Activated CD4-positive, alpha-beta T cell treated with anti-CD3 and anti-CD28 coated beads for 36 hours (primary cell): ENCODE measurements around the gene KLHL26. TPM values are rescaled to one million over a fixed set of nuclear protein-coding genes. Genes with fewer than 3 reads are reported as not detected.

ENCODE experiments used
- ATAC-seq: fragments of 200-7000 bp; cut with Tn5 transposase; one replicate; pipeline ENCODE4 v1.10.0; 2021; ENCODE audit warnings: mild to moderate bottlenecking, moderate library complexity
- CTCF ChIA-PET: fragments of 350-600 bp; sonication (Branson Sonifier 250); formaldehyde crosslinking; loops from one replicate; lab custom pipeline; 2021; ENCODE audit warnings: antibody characterized with exemption; lab: Charles Lee
- POLR2A ChIA-PET: fragments of 350-600 bp; sonication (Branson Sonifier 250); formaldehyde crosslinking; loops from one replicate; lab custom pipeline; 2021; ENCODE audit warnings: antibody characterized with exemption, inconsistent platforms; lab: Charles Lee
- DNase-seq: peaks from one replicate; pipeline ENCODE4 v3.0.0-alpha.2; 2020
- H3K27ac Mint-ChIP-seq: one replicate; pipeline ENCODE4 v1.8.0; 2021; ENCODE audit warnings: mixed read lengths
- H3K27me3 Mint-ChIP-seq: one replicate; pipeline ENCODE4 v1.8.0; 2021; ENCODE audit warnings: mixed read lengths
- H3K36me3 Mint-ChIP-seq: one replicate; pipeline ENCODE4 v1.8.0; 2021; ENCODE audit warnings: low read depth, mixed read lengths
- H3K4me1 Mint-ChIP-seq: one replicate; pipeline ENCODE4 v1.8.0; 2021; ENCODE audit warnings: mixed read lengths
- H3K4me3 Mint-ChIP-seq: one replicate; pipeline ENCODE4 v1.8.0; 2021; ENCODE audit warnings: mild to moderate bottlenecking, moderate library complexity, mixed read lengths
- H3K9me3 Mint-ChIP-seq: one replicate; pipeline ENCODE4 v1.8.0; 2021; ENCODE audit warnings: low read depth, mixed read lengths
- intact Hi-C, 2 experiments: fragments of 100-400 bp; cut with DNase I in 1 of 2; cut with micrococcal nuclease in 1 of 2; formaldehyde crosslinking; loops; one replicate each; pipeline versions ENCODE4 v1.14.2 to v1.15.1; 2022 to 2024; cut with DNase I, micrococcal nuclease
- total RNA-seq, 2 experiments: library from RNA; stranded (reverse); gene quantifications; one replicate each; pipeline ENCODE4 v1.2.3, GENCODE V29; 2021

The KLHL26 gene
- total RNA-seq, 2 experiments from 2014 or later = 9.9 to 11.9 TPM

DNA sequence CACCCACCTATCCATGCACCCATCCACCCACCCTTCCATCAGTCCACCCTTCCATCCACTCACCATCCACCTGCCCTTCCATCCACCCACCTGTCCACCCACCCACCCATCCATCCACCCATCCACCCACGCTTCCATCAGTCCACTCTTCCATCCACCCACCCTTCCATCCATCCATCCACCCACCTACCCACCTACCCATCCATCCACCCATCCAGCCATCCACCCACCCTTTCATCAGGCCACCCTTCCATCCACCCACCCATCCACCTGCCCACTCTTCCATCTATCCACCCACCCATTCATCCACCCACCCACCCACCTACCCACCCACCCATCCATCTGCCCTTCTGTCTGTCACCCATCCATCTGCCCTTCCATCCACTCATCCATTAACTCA lies 17.0 kb downstream of the KLHL26 start:
- no peak for ATAC-seq
- H3K27me3 Mint-ChIP-seq = no peaks in the 10 kb centered on the region
- peaks cover 12% of the 10 kb centered on the region for H3K4me1 Mint-ChIP-seq
- ChIA-PET POLR2A (no interaction called here), CTCF (no interaction called here)
- intact Hi-C loops = no loop called here
- H3K27ac Mint-ChIP-seq = no peak overlapping the region
- peaks cover 1% of the 10 kb centered on the region for H3K36me3 Mint-ChIP-seq
- no peaks in the 10 kb centered on the region for H3K9me3 Mint-ChIP-seq
- H3K4me3 Mint-ChIP-seq = no peak overlapping the region
- DNase-seq = no peak

DNA sequence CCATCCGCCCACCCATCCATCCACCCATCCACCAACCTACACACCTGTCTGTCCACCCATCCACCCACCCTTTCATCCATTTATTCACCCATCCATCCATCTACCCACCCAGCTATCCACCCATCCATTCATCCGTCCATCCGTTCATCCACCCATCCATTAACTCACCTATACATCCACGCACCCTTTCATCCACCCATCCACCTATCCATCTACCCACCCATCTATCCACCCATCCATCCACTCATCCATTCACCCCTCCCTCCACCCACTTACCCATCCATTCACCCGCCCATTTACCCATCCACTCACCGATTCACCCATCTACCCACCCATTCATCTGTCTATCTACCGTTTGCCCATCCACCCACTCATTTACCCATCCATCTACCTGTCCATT lies 17.6 kb downstream of the KLHL26 start:
- H3K4me1 Mint-ChIP-seq = peaks cover 7% of the 10 kb centered on the region
- ATAC-seq = no peak
- no peaks in the 10 kb centered on the region for H3K27me3 Mint-ChIP-seq
- intact Hi-C loops = no loop called here
- no peaks in the 10 kb centered on the region for H3K36me3 Mint-ChIP-seq
- no peak overlapping the region for H3K27ac Mint-ChIP-seq
- CTCF ChIA-PET = no interaction called here
- POLR2A ChIA-PET = no interaction called here
- no peak overlapping the region for H3K4me3 Mint-ChIP-seq
- H3K9me3 Mint-ChIP-seq = no peaks in the 10 kb centered on the region
- no peak for DNase-seq

DNA sequence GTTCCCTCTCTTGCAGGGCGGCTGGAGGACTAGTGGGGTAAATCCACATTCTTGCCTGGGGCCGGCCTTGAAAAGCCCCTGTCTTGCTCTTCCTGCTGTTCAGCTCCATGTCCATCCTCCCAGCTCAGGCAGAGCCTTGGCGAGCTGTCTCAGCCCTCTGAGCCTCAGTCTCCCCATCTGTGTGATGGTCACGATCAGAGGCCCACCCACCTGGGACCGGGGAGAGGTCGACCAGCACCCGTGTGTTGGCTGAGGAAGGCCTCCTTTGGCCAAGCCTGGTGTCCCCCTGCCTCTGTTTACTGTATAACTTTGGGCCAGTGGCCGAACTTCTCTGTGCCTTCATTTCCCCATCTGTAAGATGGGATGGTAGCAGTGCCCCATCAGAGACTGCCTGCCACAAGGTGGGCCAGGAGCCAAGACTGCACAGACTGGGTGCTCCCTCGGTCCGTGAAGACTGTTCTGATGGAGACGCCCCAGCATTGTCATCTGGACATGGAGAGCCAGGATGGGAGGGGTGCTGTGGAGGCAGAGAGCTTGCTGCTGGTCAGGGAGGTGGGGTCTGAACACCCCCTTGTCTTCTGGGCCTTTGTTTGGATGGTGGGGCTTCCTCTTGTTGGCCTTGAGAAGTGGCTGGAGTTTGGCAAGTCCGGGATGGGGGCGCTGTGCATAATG lies 18.5 kb downstream of the KLHL26 start:
- Mint-ChIP-seq H3K4me1 (peaks cover 5% of the 10 kb centered on the region), H3K4me3 (no peak overlapping the region), H3K27ac (no peak overlapping the region), H3K27me3 (no peaks in the 10 kb centered on the region), H3K36me3 (no peaks in the 10 kb centered on the region), H3K9me3 (no peaks in the 10 kb centered on the region)
- ChIA-PET POLR2A (interaction anchor here (0.6 kb wide), 1 partner anchor 919 kb away, joined by 3 read pairs; no protein-coding TSS in a partner anchor), CTCF (no interaction called here)
- ATAC-seq = no peak
- no peak for DNase-seq
- intact Hi-C loops = no loop called here

DNA sequence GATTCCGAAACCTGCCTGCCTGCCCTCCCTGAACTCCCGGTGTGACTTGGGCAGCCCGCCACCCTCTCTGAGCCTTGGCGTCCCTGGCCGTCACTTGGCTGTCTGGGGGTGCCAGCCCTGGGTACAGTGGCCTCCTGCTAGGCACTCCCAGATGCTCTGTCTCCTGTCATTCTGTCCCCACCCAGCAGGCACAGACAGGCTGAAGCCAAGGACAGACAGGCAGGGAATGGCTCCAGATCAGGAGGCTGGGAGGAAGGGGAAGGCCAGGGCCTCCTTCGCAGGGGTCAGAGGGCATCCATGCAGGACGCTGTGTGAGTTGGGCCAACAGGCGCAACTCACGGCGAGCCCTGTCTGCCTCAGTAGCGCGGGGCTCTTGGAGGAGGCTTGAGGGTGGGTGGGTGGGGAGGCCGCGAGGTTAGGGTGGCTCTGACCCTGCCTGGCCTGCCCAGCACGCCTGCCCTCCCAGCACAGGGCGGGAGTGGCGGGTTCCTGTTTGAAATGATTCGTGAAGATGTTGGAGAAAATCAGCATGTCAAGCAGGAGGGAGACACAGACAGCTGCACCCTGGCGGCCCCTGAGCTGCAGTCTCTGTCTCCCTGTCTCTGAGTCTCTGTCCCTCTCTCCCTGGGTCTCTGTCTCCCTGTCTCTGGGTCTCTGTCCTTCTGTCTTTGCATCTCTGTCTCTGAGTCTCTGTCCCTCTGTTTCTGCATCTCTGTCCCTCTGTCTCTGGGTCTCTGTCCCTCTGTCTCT lies 19.7 kb downstream of the KLHL26 start:
- H3K27me3 Mint-ChIP-seq = no peaks in the 10 kb centered on the region
- no peaks in the 10 kb centered on the region for H3K9me3 Mint-ChIP-seq
- ChIA-PET CTCF (no interaction called here), POLR2A (no interaction called here)
- ATAC-seq (no peak), DNase-seq (no peak)
- no peaks in the 10 kb centered on the region for H3K36me3 Mint-ChIP-seq
- intact Hi-C loops = no loop called here
- no peak overlapping the region for H3K4me3 Mint-ChIP-seq
- peaks cover 5% of the 10 kb centered on the region for H3K4me1 Mint-ChIP-seq
- no peak overlapping the region for H3K27ac Mint-ChIP-seq

DNA sequence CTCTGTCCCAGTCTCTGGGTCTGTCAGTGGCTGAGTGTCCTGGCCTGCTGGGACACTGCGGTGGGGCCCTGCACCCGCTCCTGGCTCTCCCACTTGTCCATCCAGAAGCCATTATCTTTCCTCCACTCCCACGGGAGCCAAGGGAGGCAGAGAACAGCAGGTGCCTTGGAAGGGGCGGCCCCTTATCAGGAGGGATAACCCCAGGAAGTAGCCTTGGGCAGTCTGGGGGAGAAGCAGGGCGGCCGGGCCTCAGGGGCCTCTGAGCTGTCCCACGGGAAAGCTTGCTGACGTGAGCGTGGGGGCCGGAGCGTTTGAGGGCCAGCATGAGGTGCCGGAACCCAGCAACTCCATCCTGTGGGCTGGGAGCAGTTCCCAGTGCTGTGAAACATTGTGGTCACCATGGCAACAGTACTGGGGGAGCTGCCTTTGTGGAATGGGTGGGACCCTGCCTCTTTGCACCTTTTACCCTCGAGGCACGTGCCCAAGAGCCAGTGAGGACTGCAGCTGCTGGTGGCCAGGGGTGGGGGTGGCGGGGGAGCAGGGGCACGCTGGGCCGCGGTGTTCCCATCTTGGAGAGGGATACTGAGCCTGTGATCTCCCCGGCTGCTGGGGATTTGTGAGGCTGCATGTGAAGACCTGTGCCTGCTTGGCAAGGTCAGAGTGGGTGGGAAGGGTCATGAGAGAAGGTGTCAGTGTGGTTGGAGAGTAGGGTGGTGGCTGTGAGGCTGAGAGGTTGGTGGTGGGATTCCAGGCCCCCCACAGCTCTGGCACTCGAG lies 20.9 kb downstream of the KLHL26 start:
- Mint-ChIP-seq H3K27ac (no peak overlapping the region), H3K4me3 (no peak overlapping the region), H3K4me1 (peaks cover 7% of the 10 kb centered on the region), H3K36me3 (no peaks in the 10 kb centered on the region), H3K27me3 (no peaks in the 10 kb centered on the region), H3K9me3 (no peaks in the 10 kb centered on the region)
- intact Hi-C loops = no loop called here
- ATAC-seq (no peak), DNase-seq (no peak)
- ChIA-PET POLR2A (no interaction called here), CTCF (interaction anchor here (0.8 kb wide), 1 partner anchor 9 kb away, joined by 3 read pairs; no protein-coding TSS in a partner anchor)

DNA sequence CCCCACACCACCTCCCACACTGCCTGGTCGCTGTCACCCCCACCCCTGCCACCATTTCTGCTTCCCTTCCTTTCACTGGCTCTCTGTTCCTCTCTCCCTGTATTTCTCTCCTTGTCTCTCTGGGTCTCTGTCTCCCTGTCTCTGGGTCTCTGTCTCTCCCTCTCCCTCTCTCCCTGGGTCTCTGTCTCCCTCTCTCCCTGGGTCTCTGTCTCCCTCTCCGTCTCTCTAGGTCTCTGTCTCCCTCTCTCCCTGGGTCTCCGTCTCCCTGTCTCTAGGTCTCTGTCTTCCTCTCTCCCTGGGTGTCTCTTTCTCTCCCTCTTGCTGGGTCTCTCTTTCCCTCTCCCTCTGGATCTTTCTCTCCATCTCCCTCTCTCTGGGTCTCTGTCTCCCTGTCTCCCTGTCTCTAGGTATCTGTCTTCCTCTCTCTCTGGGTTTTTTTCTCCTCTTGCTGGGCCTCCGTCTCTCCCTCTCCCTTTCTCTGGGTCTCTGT lies 21.6 kb downstream of the KLHL26 start:
- POLR2A ChIA-PET = no interaction called here
- intact Hi-C loops = no loop called here
- ATAC-seq (no peak), DNase-seq (no peak)
- H3K36me3 Mint-ChIP-seq = no peaks in the 10 kb centered on the region
- H3K27ac Mint-ChIP-seq = no peak overlapping the region
- H3K4me1 Mint-ChIP-seq = peaks cover 9% of the 10 kb centered on the region
- H3K4me3 Mint-ChIP-seq = no peak overlapping the region
- CTCF ChIA-PET = no interaction called here
- H3K27me3 Mint-ChIP-seq = no peaks in the 10 kb centered on the region
- no peaks in the 10 kb centered on the region for H3K9me3 Mint-ChIP-seq

DNA sequence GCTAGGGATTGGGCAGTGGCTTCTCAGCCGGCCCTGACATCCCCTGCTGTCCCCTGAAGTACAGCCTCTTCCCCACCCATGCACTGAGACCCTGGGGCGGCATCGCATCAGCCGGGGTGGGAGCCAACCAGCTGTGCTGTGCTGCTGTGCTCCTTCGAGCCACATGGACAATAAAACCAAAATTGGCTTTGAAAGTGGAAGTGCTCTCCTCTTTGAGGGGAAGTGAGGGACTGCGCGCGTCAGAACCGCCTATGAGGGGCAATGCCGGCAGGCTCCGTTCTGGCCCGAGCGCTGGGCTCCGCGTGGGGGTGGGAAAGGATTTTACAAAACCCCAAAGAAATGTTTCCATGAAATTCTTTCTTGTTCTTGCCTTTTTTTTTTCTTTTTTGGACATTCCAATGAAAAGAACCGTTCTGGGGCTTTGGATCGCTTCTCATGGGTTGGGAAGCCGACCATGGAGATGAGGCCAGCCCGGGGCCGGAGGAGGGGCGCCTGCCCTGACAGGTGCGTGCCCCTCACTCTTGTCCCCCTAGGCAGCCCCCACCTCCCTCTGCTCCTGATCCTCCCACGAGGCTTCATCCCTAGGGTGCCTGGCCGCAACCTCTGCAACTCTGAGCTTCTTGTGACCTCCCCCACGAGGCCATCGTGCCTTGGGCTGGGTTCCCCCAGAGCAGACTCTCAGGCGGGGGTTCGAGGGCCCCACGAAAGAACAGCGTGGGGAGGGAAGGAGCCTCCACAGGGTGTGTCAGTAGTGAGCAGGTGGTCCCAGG lies 22.6 kb downstream of the KLHL26 start:
- ATAC-seq (no peak), DNase-seq (no peak)
- no peak overlapping the region for H3K27ac Mint-ChIP-seq
- H3K27me3 Mint-ChIP-seq = no peaks in the 10 kb centered on the region
- peaks cover 18% of the 10 kb centered on the region for H3K4me1 Mint-ChIP-seq
- no peaks in the 10 kb centered on the region for H3K9me3 Mint-ChIP-seq
- no peak overlapping the region for H3K4me3 Mint-ChIP-seq
- ChIA-PET POLR2A (no interaction called here), CTCF (no interaction called here)
- intact Hi-C loops = no loop called here
- H3K36me3 Mint-ChIP-seq = no peaks in the 10 kb centered on the region

DNA sequence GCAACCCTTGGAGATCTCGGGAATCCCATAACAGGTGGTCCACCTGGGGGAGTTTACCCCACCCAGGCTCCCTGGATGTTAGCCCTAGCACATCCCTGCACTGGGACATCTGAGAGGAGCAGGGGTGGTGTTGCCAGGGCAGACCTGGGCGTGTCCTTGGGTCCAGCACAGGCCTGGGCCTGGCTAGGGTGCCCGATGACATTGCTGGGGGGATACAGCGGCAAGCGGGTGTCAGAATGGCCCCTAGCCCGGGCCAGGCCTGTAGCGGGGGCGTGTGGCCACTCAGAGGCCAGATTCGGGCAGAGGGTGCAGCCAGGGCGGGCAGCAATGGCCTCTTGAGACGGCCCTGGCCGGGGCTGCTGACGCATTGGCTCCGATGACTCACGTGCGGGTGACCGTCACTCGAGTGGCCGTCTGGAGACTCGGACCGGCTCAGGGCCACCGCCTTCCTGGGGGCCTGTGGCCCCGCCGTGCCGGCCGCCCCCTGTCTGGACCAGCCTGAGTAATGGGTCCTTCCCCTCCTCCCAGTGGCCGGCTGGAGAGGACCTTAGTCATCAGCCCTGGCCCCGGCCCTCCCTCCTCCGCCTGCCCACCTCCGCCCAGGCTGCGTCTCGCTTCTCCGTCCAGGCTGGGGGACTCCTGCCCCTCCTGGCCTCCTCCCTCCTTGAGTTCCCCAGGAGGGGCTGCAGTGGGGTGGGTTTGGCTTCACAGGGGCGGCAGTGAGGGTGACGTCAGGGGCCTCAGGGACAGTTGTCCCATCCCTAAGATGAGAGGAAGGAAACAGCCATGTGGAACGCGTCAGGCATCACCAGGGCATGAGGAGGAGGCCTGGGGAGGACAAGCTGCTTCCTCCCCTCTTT lies 23.5 kb downstream of the KLHL26 start:
- ATAC-seq (no peak), DNase-seq (no peak)
- ChIA-PET CTCF (no interaction called here), POLR2A (no interaction called here)
- H3K27me3 Mint-ChIP-seq = no peaks in the 10 kb centered on the region
- no peak overlapping the region for H3K4me3 Mint-ChIP-seq
- intact Hi-C loops = no loop called here
- no peaks in the 10 kb centered on the region for H3K36me3 Mint-ChIP-seq
- no peak overlapping the region for H3K27ac Mint-ChIP-seq
- H3K9me3 Mint-ChIP-seq = no peaks in the 10 kb centered on the region
- H3K4me1 Mint-ChIP-seq = peaks cover 18% of the 10 kb centered on the region

DNA sequence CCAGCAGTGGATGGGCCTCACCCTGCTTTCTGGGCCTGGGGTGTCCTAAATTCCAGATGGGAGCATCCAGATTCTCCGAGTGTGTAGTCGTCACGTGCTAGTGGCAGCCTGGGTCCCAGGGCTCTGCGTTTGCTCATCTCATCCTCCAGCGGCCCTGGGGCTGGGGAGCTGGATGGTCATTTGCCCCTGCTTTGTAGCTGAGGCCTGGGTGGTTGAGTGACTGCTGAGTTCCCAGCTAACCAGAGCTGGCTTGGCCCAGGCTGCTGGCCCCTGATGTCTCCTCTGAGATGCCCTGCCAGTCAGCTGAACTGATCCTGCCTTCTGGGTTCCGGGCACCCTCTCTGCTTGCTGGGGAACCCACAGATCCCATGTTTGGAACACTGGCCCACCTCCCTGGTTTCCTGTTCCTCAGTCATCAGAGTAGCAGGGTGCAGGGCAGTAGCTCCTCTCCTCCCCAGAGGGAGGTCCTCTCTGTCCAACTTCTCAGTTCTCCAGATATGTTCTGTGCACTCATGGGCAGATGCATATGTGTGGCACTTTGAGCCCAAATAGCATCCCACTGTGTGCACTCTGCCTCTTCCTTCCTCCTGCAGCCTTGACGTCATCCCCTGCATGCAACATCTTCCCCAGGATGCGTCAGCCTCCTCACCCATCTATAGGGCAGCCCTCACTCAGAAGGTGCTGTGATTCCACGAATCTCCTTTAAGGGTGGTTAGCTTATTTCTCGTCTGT lies 24.3 kb downstream of the KLHL26 start:
- intact Hi-C loops = no loop called here
- no peaks in the 10 kb centered on the region for H3K36me3 Mint-ChIP-seq
- H3K4me1 Mint-ChIP-seq = peaks cover 18% of the 10 kb centered on the region
- ChIA-PET POLR2A (no interaction called here), CTCF (interaction anchor here (0.8 kb wide), 2 partner anchors 16 to 94 kb away, joined by 3 read pairs; no protein-coding TSS in a partner anchor)
- ATAC-seq (no peak), DNase-seq (no peak)
- no peaks in the 10 kb centered on the region for H3K9me3 Mint-ChIP-seq
- no peaks in the 10 kb centered on the region for H3K27me3 Mint-ChIP-seq
- no peak overlapping the region for H3K27ac Mint-ChIP-seq
- H3K4me3 Mint-ChIP-seq = no peak overlapping the region
